ENCODE results near the gene P2RX5.

The P2RX5 gene

DNA sequence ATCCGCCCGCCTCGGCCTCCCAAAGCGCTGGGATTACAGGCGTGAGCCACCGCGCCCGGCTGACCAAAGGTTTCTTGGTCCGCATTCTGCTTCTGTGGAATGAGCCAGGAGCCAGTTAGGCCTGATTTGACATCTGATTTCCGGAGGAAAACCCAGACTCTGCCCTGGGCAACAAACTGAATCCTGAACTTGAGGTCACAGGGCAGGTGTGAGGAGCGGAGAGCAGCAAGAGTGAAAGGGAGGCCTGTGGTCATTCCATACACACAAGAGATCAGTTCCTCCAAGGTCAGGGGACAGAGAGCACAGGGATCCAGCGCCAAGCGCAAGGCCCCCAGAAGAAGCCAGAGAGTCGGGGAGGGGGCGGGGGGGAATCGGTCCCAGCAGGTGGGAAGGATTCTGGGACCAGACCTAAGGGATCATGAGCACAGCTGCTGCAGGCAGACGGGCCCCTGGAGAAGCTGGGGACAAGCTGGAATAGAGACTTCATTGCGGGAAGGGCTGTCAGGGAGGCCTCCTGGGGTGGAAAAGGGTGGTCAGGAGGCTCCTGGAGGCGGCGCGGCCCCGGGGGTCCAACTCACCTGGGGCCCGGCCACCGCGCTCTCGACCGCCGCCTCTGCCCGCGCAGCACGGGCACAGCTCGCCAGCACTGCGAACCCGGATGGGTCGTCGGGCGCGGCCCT, 60.3 kb downstream of the P2RX5 start:
- H3K9me3 ChIP-seq = no peaks in the 10 kb centered on the region
- peak overlapping the region; percentile 69 for H3K4me3 ChIP-seq (ENCODE audit: low read depth, low read length)
- H3K36me3 ChIP-seq = no peaks in the 10 kb centered on the region
- no peak for DNase-seq
- H3K4me1 ChIP-seq = no peaks in the 10 kb centered on the region
- no peaks in the 10 kb centered on the region for H3K27me3 ChIP-seq
- TF ChIP-seq, protein P1, sequence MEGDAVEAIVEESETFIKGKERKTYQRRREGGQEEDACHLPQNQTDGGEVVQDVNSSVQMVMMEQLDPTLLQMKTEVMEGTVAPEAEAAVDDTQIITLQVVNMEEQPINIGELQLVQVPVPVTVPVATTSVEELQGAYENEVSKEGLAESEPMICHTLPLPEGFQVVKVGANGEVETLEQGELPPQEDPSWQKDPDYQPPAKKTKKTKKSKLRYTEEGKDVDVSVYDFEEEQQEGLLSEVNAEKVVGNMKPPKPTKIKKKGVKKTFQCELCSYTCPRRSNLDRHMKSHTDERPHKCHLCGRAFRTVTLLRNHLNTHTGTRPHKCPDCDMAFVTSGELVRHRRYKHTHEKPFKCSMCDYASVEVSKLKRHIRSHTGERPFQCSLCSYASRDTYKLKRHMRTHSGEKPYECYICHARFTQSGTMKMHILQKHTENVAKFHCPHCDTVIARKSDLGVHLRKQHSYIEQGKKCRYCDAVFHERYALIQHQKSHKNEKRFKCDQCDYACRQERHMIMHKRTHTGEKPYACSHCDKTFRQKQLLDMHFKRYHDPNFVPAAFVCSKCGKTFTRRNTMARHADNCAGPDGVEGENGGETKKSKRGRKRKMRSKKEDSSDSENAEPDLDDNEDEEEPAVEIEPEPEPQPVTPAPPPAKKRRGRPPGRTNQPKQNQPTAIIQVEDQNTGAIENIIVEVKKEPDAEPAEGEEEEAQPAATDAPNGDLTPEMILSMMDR (IDR thresholded peaks at IDR 0.05; ENCODE audit: low read depth, low read length) = no peak

DNA sequence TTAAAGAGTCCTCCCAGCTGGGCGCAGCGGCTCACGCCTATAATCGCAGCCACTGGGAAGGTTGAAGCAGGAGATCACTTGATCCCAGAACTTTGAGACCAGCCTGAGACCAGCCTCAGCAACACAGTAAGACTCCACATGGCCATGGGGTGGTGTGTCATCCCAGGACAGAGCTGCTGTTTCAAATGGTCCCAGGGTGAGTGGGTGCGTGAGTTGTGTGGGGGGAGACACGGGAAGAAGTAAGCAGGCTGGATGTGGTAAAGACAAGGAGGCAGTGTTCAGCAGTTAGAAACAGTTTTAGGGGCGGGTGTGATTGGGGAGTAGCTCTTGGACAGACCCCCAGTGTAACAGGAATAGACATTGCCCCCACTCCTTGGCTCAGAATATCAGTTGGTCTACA, 63.7 kb downstream of the P2RX5 start:
- no peak overlapping the region for H3K4me3 ChIP-seq (ENCODE audit: low read depth, low read length)
- H3K36me3 ChIP-seq = no peaks in the 10 kb centered on the region
- DNase-seq = no peak
- TF ChIP-seq, protein P1 (IDR thresholded peaks at IDR 0.05; ENCODE audit: low read depth, low read length) = no peak
- H3K9me3 ChIP-seq = no peaks in the 10 kb centered on the region
- no peaks in the 10 kb centered on the region for H3K27me3 ChIP-seq
- H3K4me1 ChIP-seq = no peaks in the 10 kb centered on the region

DNA sequence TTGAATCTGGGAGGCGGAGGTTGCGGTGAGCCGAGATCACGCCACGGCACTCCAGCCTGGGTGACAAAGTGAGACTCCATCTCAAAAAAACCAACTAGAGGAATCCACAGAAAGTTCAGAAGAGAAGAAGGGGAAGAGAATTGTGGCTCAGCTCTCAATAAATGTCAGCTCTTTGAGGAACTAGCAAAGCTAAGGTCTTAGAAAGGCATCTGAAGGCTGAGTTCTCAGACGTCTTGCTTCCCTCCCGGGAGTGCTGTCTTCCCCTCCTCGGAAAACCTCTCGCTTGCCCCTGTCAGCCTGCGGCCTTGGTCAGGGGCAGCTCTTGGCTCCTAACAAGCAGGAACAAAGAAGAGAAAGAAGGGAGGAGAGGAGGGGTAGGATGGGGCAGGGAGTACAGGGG, 65.2 kb downstream of the P2RX5 start:
- Histone ChIP-seq H3K4me3 (ENCODE audit: low read depth, low read length) (no peak overlapping the region), H3K36me3 (no peaks in the 10 kb centered on the region)
- TF ChIP-seq, protein P1 (IDR thresholded peaks at IDR 0.05; ENCODE audit: low read depth, low read length) = no peak

DNA sequence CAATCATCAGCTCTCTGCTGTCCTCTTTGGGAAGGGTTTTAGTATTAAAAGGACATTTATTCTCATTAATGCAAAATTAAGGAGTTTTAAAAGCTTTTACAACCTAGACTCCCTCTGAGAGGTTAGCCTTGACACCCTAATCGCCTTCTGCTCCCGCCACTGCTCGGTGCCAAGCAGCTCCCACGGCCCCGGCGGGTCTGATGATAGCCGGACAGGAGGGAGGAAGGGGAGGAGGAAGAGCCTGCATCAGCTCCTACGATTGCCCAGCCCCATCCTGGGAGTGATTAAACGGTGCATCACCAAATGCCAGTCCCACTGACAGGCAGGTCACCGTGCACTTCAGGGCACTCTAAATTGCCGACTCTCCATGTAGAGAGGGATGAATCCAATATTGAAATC, 68.2 kb downstream of the P2RX5 start:
- peaks cover 3% of the 10 kb centered on the region; the same call in 1 of the 2 replicates for H3K36me3 ChIP-seq
- no peak for DNase-seq
- H3K27me3 ChIP-seq = no peaks in the 10 kb centered on the region
- no peak overlapping the region for H3K4me3 ChIP-seq (ENCODE audit: low read depth, low read length)
- H3K4me1 ChIP-seq = no peaks in the 10 kb centered on the region
- TF ChIP-seq, protein P1 (IDR thresholded peaks at IDR 0.05; ENCODE audit: low read depth, low read length) = no peak
- no peaks in the 10 kb centered on the region for H3K9me3 ChIP-seq

More for the DNA sequence above, 65.2 kb downstream of the P2RX5 start:
- no peak for DNase-seq
- Histone ChIP-seq H3K27me3 (no peaks in the 10 kb centered on the region), H3K9me3 (no peaks in the 10 kb centered on the region), H3K4me1 (no peaks in the 10 kb centered on the region)

DNA sequence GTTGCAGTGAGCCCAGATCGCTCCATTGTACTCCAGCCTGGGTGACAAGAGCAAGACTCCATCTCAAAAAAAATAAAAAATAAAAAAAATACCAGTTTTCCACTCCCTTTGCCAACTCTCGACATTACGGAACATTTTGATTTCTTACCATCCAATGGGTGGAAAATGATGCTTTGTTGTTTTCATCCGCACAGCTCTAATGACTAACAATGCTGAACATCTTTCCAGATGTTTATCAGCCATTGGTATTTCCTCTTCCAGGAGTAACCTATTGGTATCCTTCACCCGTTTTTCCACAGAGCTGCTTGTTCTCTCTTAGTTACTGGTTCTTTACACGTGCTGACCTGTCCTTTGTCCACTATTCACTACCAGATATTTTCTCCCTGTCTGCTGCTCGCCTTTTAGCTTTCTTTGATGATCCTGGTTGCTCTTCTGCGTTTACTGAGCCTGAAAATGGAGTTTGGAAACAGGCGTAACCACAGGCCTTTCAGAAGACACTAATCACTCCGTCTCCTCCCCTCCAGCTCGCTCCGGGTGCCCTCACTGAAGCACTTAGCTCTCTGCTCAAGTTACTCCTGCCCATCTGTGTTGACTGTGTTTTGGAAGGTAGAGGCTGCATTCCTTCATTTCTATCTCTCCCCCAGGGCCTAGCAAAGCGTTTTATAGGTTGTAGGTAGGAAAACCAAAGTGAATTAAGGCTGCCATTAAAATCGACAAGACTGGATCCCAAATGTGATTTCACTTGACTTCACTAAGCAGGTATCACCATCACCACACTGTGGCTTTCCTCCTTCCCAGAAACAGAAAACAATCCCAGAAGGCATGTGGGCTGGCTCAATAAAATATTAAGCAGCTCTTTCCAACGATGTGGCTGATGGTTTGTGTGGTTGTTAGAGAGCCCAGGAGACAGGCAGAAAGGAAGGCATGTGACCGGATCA, 68.9 kb downstream of the P2RX5 start:
- TF ChIP-seq, protein P1 (IDR thresholded peaks at IDR 0.05; ENCODE audit: low read depth, low read length) = no peak
- DNase-seq = no peak
- H3K4me1 ChIP-seq = no peaks in the 10 kb centered on the region
- H3K9me3 ChIP-seq = no peaks in the 10 kb centered on the region
- H3K27me3 ChIP-seq = no peaks in the 10 kb centered on the region
- H3K4me3 ChIP-seq (ENCODE audit: low read depth, low read length) = no peak overlapping the region
- peaks cover 3% of the 10 kb centered on the region; the same call in 1 of the 2 replicates for H3K36me3 ChIP-seq
